K562 (cell line): ENCODE measurements around the gene CCNT1. TPM values are rescaled to one million over a fixed set of nuclear protein-coding genes. Genes with fewer than 3 reads are reported as not detected.

ENCODE experiments used
- ARID1B ChIP-seq: fragments of 450-650 bp; IDR thresholded peaks from 2 replicates; pipeline ENCODE4 v1.6.1; 2016; ENCODE audit warnings: antibody characterized with exemption, mild to moderate bottlenecking, inconsistent platforms
- C11orf30 ChIP-seq: fragments of 450-650 bp; IDR thresholded peaks from 2 replicates; pipeline ENCODE4 v1.6.1; 2016; ENCODE audit warnings: low read depth, mild to moderate bottlenecking
- E2F5 ChIP-seq: sonication (generic); formaldehyde crosslinking; IDR thresholded peaks from 2 replicates; pipeline ENCODE4 v1.8.0; 2022; ENCODE audit warnings: mild to moderate bottlenecking, missing genetic modification reagents
- FOXJ2 ChIP-seq: fragments of 200-800 bp; sonication (Bioruptor generic); IDR thresholded peaks from 2 replicates; pipeline ENCODE4 v1.6.1; 2016; ENCODE audit warnings: missing genetic modification characterization, missing compliant biosample characterization
- HDAC1 ChIP-seq, 2 experiments: fragments of 450-650 bp; IDR thresholded peaks; 2 replicates each; pipeline ENCODE4 v1.6.1; 2016 to 2017; ENCODE audit warnings: inconsistent platforms in 1 of 2, mild to moderate bottlenecking in 1 of 2, moderate library complexity in 1 of 2
- KDM1A ChIP-seq, 2 experiments: fragments of 450-650 bp; IDR thresholded peaks; 2 replicates each; pipeline ENCODE4 v1.6.1; 2016; ENCODE audit warnings: mild to moderate bottlenecking in 2 of 2
- KDM2B ChIP-seq: fragments of 250-450 bp; sonication (Bioruptor Pico); IDR thresholded peaks from 2 replicates; pipeline ENCODE4 v1.8.0; 2021; ENCODE audit warnings: mild to moderate bottlenecking, moderate library complexity
- MEF2D ChIP-seq: conservative IDR thresholded peaks from 2 replicates; pipeline ENCODE4 v1.6.1; 2016; ENCODE audit warnings: low read depth, missing genetic modification characterization, missing compliant biosample characterization
- MNT ChIP-seq, 2 experiments: fragments of 450-650 bp; conservative IDR thresholded peaks; 2 replicates each; pipeline ENCODE4 v1.6.1; 2017; ENCODE audit warnings: mild to moderate bottlenecking in 2 of 2, moderate library complexity in 2 of 2
- MYC ChIP-seq, 2 experiments: fragments of 250-450 bp in 1 of 2; sonication (Bioruptor Pico) in 1 of 2; IDR thresholded peaks; 2 replicates each; pipeline versions ENCODE4 v1.5.1 to v1.6.1; 2012 to 2021; ENCODE audit warnings: low read depth in 2 of 2, borderline replicate concordance in 1 of 2, improper control_type of control experiment in 1 of 2, low read length in 1 of 2, mild to moderate bottlenecking in 1 of 2, moderate library complexity in 1 of 2
- NCOA2 ChIP-seq, 2 experiments: fragments of 450-650 bp; IDR thresholded peaks; 2 replicates each; pipeline ENCODE4 v1.6.1; 2018; ENCODE audit warnings: mild to moderate bottlenecking in 2 of 2, moderate library complexity in 1 of 2; ENCODE audit not compliant: partially characterized antibody in 2 of 2
- NFATC3 ChIP-seq: fragments of 450-650 bp; IDR thresholded peaks from 2 replicates; pipeline ENCODE4 v1.6.1; 2017; ENCODE audit warnings: mild to moderate bottlenecking
- RBM14 ChIP-seq: fragments of 200-400 bp; formaldehyde crosslinking; IDR thresholded peaks from 2 replicates; pipeline ENCODE4 v1.6.1; 2018; ENCODE audit warnings: low read depth, mild to moderate bottlenecking, low read length, moderate library complexity, borderline replicate concordance; ENCODE audit not compliant: insufficient read depth
- SMAD4 ChIP-seq: fragments of 250-450 bp; sonication (Bioruptor Pico); conservative IDR thresholded peaks from 2 replicates; pipeline ENCODE4 v1.8.0; 2021; ENCODE audit warnings: inconsistent platforms, mild to moderate bottlenecking, moderate library complexity
- TAL1 ChIP-seq: fragments of 450-650 bp; IDR thresholded peaks from 2 replicates; pipeline ENCODE4 v1.6.1; 2016; ENCODE audit warnings: mild to moderate bottlenecking
- TEAD1 ChIP-seq, 2 experiments: fragments of 450-650 bp in 1 of 2; sonication (generic) in 1 of 2; formaldehyde crosslinking; IDR thresholded peaks; 2 replicates each; pipeline versions ENCODE4 v1.4.0 to v1.8.0; 2020 to 2022; ENCODE audit warnings: mild to moderate bottlenecking in 2 of 2, missing genetic modification reagents in 1 of 2
- TOE1 ChIP-seq, 2 experiments: fragments of 450-650 bp in 1 of 2; sonication (generic) in 1 of 2; formaldehyde crosslinking in 1 of 2; IDR thresholded peaks; 2 replicates each; pipeline versions ENCODE4 v1.7.1 to v1.8.0; 2016 to 2022; ENCODE audit warnings: borderline replicate concordance in 2 of 2, mild to moderate bottlenecking in 2 of 2, antibody characterized with exemption in 1 of 2, inconsistent platforms in 1 of 2, low read depth in 1 of 2, missing genetic modification reagents in 1 of 2, moderate library complexity in 1 of 2
- ZBTB11 ChIP-seq, 3 experiments: fragments of 200-800 bp in 1 of 3; fragments of 250-450 bp in 1 of 3; fragments of 450-650 bp in 1 of 3; sonication (Bioruptor Pico) in 1 of 3; sonication (Bioruptor generic) in 1 of 3; formaldehyde crosslinking in 1 of 3; IDR thresholded peaks; 2 replicates each; pipeline versions ENCODE4 v1.6.1 to v1.8.0; 2016 to 2022; ENCODE audit warnings: mild to moderate bottlenecking in 2 of 3, missing genetic modification characterization in 2 of 3, missing compliant biosample characterization in 1 of 3, moderate library complexity in 1 of 3
- ZNF133 ChIP-seq: fragments of 250-450 bp; sonication (Bioruptor Pico); IDR thresholded peaks from 2 replicates; pipeline ENCODE4 v1.4.0; 2020; ENCODE audit warnings: mild to moderate bottlenecking
- ZNF583 ChIP-seq: fragments of 250-450 bp; sonication (Bioruptor Pico); IDR thresholded peaks from 2 replicates; pipeline ENCODE4 v1.4.0; 2020
- ZNF707 ChIP-seq: fragments of 250-450 bp; sonication (Bioruptor Pico); conservative IDR thresholded peaks from 2 replicates; pipeline ENCODE4 v1.8.0; 2022; ENCODE audit warnings: inconsistent platforms, mild to moderate bottlenecking, moderate library complexity
- polyA plus RNA-seq, 8 experiments: library from polyadenylated mRNA; depleted of rRNA in 4 of 8; stranded (reverse) in 5 of 8; unstranded in 3 of 8; fragments of >200 nt; fragmentation: Nextera tagmentation in 2 of 8; fragmentation: Illumina TruSeq in 1 of 8; extraction: Ambion mirVana in 2 of 8; extraction: Trizol in 1 of 8; gene quantifications; 2 replicates each; pipeline versions ENCODE4 v1.2.1 to v1.2.3, GENCODE V29; 2011 to 2014; ENCODE audit warnings: inconsistent platforms in 1 of 8, missing spikeins in 1 of 8
- total RNA-seq, 7 experiments: library from RNA; depleted of rRNA in 6 of 7; stranded (reverse); fragments of >200 nt in 6 of 7; fragmentation: Illumina TruSeq in 2 of 7; extraction: Trizol in 2 of 7; gene quantifications; 2 replicates each; pipeline versions ENCODE4 v1.2.1 to v1.2.3, GENCODE V29; 2011 to 2021; ENCODE audit warnings: low replicate concordance in 1 of 7

The CCNT1 gene
- total and polyA plus RNA-seq, 9 of the 15 experiments (the other 6 are each of a cell fraction or from before 2014, with no cell fraction given) = 9.7 to 52.4 (median 33.4) TPM

- TF ChIP-seq ZBTB11 (CRISPR knock-in tag; IDR thresholded peaks at IDR 0.05) (peak in 1 of 3 experiments; percentile 71; a peak in 2 of 6 replicates), ARID1B (peak; percentile 94), C11orf30 (peak; percentile 25; the same call in 1 of the 2 replicates), KDM2B (CRISPR knock-in tag) (0 out of 2 replicates have a peak, but pooled peaks have one; percentile 43), NFATC3 (no peak), ZNF133 (no peak), SMAD4 (CRISPR knock-in tag) (no peak), MNT (conservative IDR thresholded peaks at IDR 0.05) (peak in 1 of 2 experiments; percentile 39; a peak in 1 of 4 replicates), ZNF707 (no peak), NCOA2 (IDR thresholded peaks at IDR 0.05; ENCODE audit: partially characterized antibody in 2 of 2) (no peak), MEF2D (tag) (peak; percentile 35; the same call in 1 of the 2 replicates), RBM14 (no peak), TOE1 (IDR thresholded peaks at IDR 0.05; ENCODE audit: borderline replicate concordance) (0 out of 2 replicates have a peak, but pooled peaks have one; percentile 30), TOE1 (CRISPR knock-in tag; IDR thresholded peaks at IDR 0.05; ENCODE audit: borderline replicate concordance, low read depth) (no peak), FOXJ2 (0 out of 2 replicates have a peak, but pooled peaks have one; percentile 28), E2F5 (CRISPR knock-in tag) (no peak), TEAD1 (CRISPR knock-in tag; IDR thresholded peaks at IDR 0.05) (peak in 1 of 2 experiments; percentile 53; a peak in 1 of 4 replicates), MYC (IDR thresholded peaks at IDR 0.05; ENCODE audit: low read depth, low read length) (0 out of 2 replicates have a peak, but pooled peaks have one; percentile 12), MYC (CRISPR knock-in tag; IDR thresholded peaks at IDR 0.05; ENCODE audit: borderline replicate concordance, low read depth) (no peak), TAL1 (peak; percentile 87), HDAC1 (IDR thresholded peaks at IDR 0.05) (peak in 1 of 2 experiments; percentile 60; a peak in 2 of 4 replicates), KDM1A (IDR thresholded peaks at IDR 0.05) (peak; percentile 37 to 42; a peak in 1 of 4 replicates), ZNF583 (CRISPR knock-in tag) (no peak)
Observed at GRCh38 chr12:48693572-48693971, 22.9 kb downstream of the CCNT1 start (continued).
